H1 (cell line): ENCODE results near the gene LRP1.

ENCODE experiments used
- CBX5 ChIP-seq: fragments of 300-800, 300-1000 bp; sonication (generic); IDR thresholded peaks from 2 replicates; pipeline ENCODE4 v1.7.1; 2016; ENCODE audit warnings: antibody characterized with exemption, low read length, low read depth
- CEBPB ChIP-seq: IDR thresholded peaks from 2 replicates; pipeline ENCODE4 v1.6.1; 2012; ENCODE audit warnings: low read depth, low read length
- CHD1 ChIP-seq: IDR thresholded peaks from 2 replicates; pipeline ENCODE4 v1.6.1; 2012; ENCODE audit warnings: low read depth, low read length, improper control_type of control experiment
- JUND ChIP-seq: IDR thresholded peaks from 2 replicates; pipeline ENCODE4 v1.6.1; 2011; ENCODE audit warnings: mild to moderate bottlenecking, improper control_type of control experiment, low read length
- MAX ChIP-seq: IDR thresholded peaks from 2 replicates; pipeline ENCODE4 v1.6.1; 2012; ENCODE audit warnings: inconsistent platforms
- POLR2A ChIP-seq, 2 experiments: IDR thresholded peaks; 1 replicate in 1 of 2; 2 replicates in 1 of 2; pipeline ENCODE4 v1.6.1; 2011; ENCODE audit warnings: low read depth in 2 of 2, low read length in 2 of 2, mild to moderate bottlenecking in 2 of 2; ENCODE audit errors: control extremely low read depth in 1 of 2
- SIN3A ChIP-seq, 2 experiments: IDR thresholded peaks in 1 of 2; conservative IDR thresholded peaks in 1 of 2; 2 replicates each; pipeline ENCODE4 v1.6.1; 2011 to 2012; ENCODE audit warnings: low read length in 2 of 2, improper control_type of control experiment in 1 of 2, low read depth in 1 of 2, mild to moderate bottlenecking in 1 of 2
- SRF ChIP-seq: IDR thresholded peaks from 2 replicates; pipeline ENCODE4 v1.6.1; 2011; ENCODE audit warnings: mild to moderate bottlenecking, low read depth, low read length, moderate library complexity
- TEAD4 ChIP-seq: IDR thresholded peaks from 2 replicates; pipeline ENCODE4 v1.6.1; 2012; ENCODE audit warnings: low read depth, low read length, inconsistent platforms, mixed read lengths
- TF ChIP-seq, protein P1 (sequence below), 3 experiments: IDR thresholded peaks; 1 replicate in 2 of 3; 2 replicates in 1 of 3; pipeline versions ENCODE4 v1.5.1 to v1.6.1; 2011; ENCODE audit warnings: low read length in 3 of 3, mild to moderate bottlenecking in 3 of 3, inconsistent platforms in 2 of 3, low read depth in 1 of 3, moderate library complexity in 1 of 3; ENCODE audit not compliant: insufficient read depth in 1 of 3; ENCODE audit errors: control extremely low read depth in 1 of 3

DNA sequence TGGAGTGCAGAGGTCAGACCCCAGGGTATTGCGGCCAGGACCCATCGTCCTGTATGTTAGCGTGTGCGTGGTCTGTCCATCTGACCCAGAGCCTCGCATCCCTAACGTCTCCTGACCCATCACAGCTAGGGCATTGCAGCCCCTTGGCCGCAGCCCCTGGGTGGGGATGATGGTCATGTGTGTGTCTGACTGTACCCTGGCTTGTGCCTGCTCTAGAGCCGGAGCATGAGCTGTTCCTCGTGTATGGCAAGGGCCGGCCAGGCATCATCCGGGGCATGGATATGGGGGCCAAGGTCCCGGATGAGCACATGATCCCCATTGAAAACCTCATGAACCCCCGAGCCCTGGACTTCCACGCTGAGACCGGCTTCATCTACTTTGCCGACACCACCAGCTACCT lies 29.9 kb downstream of the LRP1 start:
- TF ChIP-seq JUND = no peak
- TF ChIP-seq POLR2A (IDR thresholded peaks at IDR 0.05; ENCODE audit: control extremely low read depth in 1 of 2, low read depth in 2 of 2, low read length in 2 of 2) = no peak
- TF ChIP-seq, protein P1, sequence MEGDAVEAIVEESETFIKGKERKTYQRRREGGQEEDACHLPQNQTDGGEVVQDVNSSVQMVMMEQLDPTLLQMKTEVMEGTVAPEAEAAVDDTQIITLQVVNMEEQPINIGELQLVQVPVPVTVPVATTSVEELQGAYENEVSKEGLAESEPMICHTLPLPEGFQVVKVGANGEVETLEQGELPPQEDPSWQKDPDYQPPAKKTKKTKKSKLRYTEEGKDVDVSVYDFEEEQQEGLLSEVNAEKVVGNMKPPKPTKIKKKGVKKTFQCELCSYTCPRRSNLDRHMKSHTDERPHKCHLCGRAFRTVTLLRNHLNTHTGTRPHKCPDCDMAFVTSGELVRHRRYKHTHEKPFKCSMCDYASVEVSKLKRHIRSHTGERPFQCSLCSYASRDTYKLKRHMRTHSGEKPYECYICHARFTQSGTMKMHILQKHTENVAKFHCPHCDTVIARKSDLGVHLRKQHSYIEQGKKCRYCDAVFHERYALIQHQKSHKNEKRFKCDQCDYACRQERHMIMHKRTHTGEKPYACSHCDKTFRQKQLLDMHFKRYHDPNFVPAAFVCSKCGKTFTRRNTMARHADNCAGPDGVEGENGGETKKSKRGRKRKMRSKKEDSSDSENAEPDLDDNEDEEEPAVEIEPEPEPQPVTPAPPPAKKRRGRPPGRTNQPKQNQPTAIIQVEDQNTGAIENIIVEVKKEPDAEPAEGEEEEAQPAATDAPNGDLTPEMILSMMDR (IDR thresholded peaks at IDR 0.05; ENCODE audit: control extremely low read depth in 1 of 3, insufficient read depth in 1 of 3, low read depth in 1 of 3, low read length in 3 of 3) = no peak
- no peak for TF ChIP-seq SIN3A (conservative IDR thresholded peaks at IDR 0.05 in 1 of 2, IDR thresholded peaks at IDR 0.05 in 1 of 2; ENCODE audit: low read depth in 1 of 2, low read length in 2 of 2)
- no peak for TF ChIP-seq TEAD4
- TF ChIP-seq CEBPB = no peak
- no peak for TF ChIP-seq MAX
- no peak for TF ChIP-seq CHD1
- no peak for TF ChIP-seq SRF
- no peak for TF ChIP-seq CBX5
